Measurements from ENCODE around the gene CCR3.
"Not testable (repeated sequence)": the region's sequence is repeated elsewhere in the genome, so short reads cannot be mapped to it uniquely, and the experiment has no call there.

The CCR3 gene

DNA sequence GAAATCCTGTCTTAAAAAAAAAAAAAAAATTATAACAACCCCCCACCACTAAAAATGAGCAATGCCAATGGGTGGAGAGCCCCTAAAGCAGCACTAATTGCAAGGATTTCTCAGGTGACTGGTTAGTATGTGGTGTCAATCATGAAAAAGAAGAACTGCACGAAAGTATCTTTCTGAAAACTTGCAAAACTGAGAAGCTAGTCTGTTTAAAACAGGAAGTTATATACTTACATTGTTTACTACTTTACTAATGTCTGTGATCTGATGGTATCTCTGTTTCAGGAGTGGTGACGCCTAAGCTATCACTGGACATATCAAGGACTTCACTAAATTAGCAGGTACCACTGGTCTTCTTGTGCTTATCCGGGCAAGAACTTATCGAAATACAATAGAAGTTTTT is at the start of gene CCR3:
TSS of gene CCR3 (plus strand) at position 341 of the 400 bp plus-strand sequence. CDS start 22,699 bp downstream, outside the sequence.
- DNase-seq: no peak

DNA sequence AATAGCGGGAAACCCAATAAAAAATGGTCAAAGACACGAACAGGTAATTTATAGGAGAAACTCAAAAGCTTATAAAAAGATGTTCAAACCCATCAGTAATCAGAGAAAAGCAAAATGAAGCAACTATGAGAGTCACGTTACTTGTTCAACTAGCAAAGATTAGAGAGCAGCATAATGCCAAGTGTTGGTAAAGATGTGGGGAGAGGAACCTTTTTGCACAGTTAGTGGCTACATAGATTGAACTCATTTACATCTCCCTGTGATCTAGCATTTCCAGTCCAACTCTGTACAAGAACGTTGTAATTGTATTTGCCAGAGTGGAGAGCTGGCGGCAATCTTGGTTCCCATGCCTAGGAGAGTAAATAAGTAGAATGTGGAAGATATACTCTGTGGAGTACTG is 49.3 kb upstream of the CCR3 start:
- no peak for DNase-seq

DNA sequence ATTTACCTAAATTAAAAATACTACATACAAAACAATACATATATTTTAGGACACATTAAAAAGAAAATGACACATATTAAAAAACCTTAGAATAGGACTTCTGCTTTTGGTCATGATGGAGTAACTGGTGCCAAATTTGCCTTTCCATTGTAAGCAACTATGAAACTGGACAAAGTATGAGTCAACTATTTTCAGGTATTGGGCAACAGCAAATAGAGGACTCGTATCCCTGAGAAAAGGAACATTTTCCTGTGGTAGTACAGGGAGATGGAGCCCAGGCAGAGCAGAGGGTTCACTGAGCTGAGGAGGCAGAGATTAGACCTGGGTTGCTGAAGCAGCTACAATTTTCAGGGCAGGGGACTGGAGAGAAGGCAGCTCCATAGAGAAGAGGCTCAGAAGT is 48.8 kb upstream of the CCR3 start:
- no peak for DNase-seq

DNA sequence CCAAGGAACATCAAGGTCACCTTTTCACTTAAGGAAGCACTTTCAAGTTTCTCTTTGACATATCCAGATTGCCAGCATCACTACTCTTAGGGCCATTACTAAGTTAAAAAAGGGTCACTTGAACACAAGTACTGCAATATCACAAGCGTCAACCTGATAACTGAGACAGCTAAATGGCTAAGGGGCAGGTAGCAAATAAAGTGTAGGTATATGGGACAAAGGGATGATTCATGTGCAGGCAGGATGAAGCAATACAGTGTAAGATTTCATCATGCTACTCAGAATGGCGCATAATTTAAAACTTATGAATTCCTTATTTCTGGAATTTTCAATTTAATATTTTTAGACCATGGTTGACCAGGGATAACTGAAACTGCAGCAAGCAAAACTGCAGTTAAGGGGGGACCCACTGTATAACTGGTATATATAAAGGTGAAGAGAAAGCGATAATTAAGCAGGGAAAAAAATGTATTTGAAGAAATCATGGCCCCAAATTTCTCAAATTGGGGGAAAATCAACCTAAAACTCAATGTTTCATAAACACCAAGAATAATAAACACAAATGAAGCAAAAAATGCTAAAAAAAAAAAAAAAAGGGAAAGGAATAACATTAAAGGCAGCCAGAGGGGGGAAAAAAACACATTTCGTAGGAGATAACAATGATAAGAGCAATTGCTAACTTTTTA is 47.2 kb upstream of the CCR3 start:
- no peak for DNase-seq

DNA sequence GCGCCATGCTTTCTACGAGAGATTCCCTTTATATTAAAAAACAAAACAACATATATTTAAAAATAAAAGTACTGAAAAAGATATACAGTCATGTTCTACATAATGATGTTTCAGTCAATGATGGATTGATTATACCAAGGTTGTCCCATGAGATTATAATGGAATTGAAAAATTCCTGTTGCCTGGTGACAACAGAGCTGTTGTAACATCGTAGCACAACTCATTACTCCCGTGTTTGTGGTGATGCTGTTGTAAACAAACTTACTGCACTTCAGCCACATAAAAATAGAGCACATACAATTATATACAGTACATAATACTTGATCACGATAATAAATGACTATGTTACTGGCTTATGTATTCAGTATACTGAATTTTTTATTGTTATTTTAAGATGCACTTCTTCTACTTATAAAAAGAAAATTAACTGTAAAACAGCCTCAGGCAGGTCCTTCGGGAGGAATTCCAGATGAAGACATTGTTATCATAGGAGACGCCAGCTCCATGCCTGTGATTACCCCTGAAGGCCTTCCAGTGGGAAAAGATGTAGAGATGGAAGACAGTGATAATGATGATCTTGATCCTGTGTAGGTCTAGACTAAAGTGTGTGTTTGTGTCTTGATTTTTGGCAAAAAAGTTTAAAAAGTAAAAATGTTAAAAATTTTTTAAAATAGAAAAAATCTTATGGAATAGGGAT is 45.9 kb upstream of the CCR3 start:
- no peak for DNase-seq

DNA sequence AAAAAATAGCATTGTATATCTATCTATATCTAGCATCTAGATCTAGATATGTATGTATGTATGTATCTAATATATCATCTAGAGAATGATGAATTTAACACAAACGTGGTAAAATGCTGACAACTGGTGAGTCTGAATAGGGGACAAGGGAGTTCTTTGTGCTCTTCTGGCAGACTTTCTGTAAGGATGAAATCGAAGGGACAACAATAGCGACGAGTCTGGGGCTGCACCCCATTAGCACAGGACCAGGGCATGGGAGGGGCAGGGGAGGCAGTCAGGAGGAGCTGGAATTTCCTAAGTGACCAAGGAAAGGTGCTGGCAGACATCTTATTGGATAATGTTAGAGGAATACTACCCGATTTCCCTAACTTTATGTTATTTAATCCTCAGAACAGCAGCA is 42.0 kb upstream of the CCR3 start:
- DNase-seq: no peak

DNA sequence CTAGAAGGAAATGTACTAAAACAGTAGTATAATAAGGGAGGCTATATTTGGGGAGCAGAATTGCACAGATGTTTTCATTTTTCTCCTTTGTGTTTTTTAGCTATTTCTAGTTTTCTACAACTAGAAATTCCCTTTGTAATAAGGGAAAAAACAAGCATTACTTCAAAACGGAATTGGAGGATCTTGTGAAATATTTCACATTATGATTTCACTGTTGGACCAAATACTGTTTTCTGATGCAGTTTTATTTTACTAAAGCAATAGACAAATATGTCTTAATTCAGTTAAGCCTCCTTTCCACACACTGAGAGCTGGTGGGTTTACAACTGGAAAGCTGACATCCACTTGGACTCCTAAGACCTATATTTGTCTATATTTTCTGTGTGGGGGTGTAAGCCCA is 41.5 kb upstream of the CCR3 start:
- DNase-seq: no peak

DNA sequence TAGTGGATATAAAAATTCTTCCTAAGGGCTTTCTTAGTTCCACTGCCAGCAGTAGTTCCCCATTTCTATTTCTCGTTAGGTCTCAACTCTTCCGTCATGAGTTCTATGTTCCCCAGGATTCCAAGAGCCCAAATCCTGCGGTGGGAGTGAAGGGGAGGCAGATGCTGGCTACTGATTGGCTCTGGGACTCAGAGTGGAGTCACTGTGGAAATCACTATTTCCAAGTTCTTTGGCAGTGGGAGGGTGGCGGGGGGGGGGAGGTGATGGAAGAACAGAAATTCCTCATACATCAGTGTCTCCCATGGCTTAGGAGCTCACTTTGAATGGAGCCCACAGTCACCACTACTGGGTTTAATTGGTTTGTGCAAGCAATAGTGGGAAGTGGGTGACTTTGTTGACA is 39.7 kb upstream of the CCR3 start:
- no peak for DNase-seq

DNA sequence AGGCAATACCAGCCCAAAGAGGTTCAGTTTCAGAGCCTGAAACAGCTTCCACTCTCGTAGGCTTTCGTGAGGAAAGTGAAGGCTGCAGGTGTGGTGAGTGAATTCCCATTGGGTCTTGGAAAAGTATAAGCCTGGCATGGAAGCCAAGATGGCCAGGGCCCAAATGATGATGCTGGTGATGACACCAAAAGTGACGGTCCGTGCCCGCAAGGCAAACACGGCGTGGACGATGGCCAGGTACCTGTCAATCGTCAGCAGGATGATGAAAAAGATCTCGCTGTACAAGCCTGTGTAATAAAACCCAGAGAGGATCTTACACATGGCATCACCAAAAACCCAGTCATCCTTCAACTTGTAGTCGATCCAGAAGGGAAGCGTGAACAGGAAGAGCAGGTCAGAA is 38.6 kb upstream of the CCR3 start:
- no peak for DNase-seq

DNA sequence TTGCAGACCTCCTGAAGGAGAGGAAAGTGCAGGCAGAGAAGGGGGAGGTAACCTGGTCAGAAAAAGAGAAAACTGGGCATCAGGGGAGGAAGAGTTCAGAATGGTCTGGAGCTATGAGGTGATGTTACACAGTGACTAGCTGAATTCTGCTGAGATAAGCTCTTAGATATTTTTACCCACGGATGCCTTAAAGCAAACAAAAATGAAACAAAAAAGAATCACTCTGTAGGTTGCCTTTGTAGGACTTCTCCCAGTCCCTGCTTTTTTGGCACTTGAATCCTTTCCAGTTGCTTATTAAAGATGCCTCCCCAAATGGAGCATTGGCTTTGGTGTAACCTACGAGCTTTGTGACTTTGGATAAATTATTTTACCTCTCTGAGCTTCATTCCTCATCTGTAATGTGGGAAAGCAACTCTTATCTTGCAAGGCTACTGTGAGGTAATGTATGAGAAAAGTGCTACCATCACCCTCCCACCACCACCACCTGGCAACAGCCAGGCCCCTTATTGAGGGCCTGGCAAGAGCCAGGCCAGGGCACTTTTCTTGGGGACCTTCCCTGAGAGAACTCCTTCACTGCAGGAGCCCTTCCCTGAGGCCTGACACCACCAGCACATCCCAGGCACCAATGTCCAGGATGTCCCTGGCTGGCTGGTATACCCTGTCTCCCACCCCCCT is 36.8 kb upstream of the CCR3 start:
- DNase-seq: no peak

DNA sequence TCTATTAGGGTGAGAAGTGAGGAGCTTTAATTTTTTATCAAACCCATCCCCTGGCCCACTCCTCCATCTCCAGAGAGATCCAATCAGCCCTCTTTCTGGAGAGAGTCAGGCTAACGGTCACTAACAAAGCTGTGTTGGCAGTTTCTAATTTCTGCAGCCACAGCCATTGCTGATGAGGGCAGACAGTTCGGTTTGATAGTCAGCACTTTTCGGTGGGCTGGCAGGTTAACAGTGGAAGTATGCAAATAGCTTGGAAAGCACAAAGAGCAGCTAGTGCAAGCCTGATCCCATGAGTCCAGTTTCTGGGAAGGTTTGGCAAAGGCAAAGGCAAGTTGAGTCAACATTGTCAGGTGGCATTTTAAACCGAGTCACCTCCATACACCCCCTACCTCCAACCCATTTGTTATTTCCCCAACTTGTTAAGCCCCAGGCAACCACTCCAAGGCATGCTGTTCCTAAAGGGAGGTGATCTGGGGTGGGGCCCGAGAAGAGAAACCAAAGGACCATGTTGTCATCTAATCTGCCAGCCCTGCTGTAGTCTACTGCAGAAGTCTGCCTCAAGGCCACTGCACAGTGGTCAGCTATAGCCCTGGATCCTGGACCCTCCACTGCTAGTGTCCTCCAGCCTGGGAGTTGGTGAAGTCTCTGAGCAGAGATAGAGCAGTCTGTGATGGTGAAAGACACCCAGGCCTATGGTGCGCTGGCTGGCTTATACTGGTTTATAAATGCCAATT is 35.8 kb upstream of the CCR3 start:
- no peak for DNase-seq

DNA sequence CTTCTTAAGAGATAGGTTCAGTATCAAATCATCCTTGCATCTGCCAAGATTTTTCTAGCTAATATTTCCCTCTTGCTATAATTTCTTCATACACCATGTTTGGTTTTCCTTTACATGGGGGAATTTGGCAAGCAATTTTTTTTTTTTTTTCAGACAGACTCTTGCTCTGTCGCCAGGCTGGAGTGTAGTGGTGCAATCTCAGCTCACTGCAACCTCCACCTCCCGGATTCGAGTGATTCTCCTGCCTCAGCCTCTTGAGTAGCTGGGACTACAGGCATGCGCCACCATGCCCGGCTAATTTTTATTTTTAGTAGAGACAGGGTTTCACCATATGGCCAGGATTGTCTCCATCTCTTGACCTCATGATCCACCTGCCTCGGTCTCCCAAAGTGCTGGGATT is 34.7 kb upstream of the CCR3 start:
- DNase-seq: not testable (repeated sequence)

DNA sequence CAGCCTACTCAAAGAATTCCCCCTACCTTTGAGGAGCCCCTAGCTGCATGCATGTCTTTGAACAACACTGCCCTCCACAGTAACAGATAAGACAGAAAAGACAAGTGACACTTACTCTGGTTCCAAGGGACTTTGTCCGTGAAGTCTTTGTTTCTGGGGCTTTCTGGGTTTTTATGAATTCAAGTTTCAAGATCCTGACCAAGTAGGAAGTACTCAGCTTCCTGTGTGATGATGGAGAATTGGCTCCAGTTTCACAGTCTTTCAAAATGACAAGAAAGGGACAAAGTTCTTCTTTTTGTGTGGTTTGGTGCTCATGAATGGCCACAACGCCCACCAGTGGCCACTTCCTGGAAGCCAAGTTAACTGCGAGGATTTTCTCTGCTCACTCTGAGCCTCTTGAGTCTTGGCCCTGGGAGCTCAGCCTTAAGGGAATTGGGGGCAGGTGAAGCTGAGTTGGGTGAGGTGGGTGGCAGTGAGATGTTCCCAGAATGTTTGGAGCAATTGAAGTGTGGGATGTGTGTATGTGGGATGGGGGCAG is 34.0 kb upstream of the CCR3 start, which contains the start of gene CCR1:
TSS of gene CCR1 (minus strand) at position 147 of the 538 bp plus-strand sequence. CDS start 4,000 bp downstream, outside the sequence.
- peak; percentile 43 to 62 for DNase-seq

DNA sequence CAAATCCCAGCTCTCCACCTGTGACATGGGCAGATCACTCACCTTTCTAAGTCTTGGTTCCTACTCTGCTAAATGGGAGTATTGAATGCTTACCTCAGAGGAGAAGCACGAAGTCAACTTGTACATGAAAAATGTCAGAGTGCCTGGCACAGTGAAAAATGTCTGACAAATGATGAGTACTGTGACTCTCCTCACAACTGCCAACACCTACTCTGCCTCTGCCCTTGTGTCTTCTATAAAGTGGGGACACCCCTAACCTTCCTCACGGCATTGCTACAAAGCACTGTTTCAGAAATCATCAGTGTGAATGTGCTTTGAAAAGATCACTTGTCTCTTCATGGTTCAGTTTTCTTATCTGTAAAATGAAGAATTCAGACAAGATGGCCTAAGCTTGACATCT is 33.2 kb upstream of the CCR3 start:
- no peak for DNase-seq

DNA sequence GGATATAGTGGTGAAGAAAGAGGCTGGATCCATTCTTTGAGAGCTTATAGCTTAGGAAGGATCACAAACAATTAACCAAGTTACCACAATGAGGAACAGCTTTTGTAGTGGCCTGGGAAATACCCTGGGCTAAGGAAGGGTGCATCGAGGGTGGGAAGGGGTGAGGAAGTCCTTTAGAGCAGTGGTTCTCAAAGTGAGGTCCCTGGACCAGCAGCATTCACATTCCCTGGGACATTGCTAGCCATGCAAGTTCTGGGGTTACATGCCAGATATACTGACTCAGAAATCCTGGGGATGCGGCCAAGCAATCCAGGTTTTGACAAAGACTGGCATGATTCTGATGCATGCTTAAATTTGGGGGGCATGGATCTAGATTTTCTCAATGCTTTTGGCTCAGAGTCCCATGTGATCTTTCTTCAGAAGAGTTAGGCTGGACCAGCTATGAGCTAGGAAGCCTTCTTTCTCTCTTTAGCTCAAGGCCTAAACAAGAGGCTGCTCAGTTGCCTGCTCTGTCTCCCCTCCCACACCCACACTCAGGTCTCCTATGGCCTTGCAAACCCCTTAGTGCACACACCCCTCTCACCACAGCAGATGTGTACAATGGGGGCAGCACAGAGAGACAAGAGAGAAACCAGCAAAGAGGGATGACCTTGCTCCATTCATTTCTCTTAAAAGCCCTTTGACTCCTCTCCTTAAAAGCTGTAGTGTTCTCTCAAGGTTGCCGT is 32.4 kb upstream of the CCR3 start:
- no peak for DNase-seq

DNA sequence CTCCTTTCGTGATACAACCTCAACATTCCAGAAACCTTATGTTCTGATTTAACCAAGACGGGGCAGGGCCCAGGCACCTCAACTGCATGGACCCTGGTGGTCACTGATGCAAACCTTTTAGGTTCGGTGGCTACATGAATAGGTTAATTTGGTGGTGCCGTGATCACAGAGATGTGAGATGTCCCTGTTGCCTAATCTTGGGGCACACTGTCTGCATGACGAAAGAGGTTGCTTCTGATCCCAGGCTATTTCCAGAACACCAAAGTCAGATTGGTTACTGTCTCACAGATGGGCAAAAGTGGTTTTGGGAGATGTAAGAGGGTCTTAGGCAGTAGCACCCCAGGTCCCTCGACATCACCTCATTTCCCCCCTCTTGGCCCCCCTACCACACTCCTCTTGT is 30.2 kb upstream of the CCR3 start:
- DNase-seq: no peak

DNA sequence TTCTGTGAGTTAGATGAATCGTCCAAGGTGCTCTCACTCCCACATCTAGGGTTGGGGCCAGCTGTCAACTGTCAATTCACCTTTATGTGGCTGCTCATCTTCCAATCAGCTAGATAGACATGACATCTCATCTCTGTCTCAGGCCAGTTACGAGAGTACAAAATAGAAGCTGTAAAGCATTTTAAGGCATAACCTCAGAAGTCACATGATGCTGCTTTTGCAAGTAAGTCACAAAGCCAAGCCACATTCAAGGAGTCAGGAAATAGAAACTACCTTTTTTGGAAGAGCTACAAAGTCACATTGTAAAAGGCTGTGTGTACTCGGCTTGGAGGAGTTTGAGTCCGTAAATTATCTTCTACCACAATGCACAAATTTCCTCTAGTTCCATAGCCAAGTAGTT is 29.1 kb upstream of the CCR3 start:
- peak in 1 of 2 donors; percentile 44 for DNase-seq

DNA sequence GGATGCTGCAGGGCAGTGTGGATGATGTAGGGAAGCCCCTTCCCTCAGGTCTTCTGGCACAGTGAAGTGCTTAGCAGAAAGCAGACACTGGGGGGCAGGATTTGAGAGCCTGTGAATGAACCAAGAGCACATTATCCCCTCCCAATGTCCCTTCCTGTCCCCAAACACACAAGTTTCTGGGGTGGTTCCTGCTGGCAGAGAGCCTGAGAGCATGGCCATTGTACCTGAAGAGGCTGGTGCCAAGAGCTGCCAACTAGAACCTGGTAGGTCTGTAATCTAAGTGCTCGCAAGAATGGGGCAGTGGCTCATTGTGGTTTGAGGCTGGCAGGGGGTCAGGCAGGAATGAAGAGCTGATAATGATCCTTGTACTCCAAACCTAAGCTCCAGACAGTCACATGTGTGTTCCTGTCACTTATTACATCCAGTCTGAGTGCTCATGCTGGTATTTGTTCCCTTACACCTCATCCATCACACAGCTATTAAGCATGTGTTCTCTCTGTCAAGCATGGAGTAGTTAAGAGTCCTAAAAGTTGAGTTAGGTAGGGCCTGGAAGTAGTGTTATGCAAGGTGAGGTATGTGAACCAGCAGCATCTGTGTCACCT is 27.4 kb upstream of the CCR3 start:
- no peak for DNase-seq

DNA sequence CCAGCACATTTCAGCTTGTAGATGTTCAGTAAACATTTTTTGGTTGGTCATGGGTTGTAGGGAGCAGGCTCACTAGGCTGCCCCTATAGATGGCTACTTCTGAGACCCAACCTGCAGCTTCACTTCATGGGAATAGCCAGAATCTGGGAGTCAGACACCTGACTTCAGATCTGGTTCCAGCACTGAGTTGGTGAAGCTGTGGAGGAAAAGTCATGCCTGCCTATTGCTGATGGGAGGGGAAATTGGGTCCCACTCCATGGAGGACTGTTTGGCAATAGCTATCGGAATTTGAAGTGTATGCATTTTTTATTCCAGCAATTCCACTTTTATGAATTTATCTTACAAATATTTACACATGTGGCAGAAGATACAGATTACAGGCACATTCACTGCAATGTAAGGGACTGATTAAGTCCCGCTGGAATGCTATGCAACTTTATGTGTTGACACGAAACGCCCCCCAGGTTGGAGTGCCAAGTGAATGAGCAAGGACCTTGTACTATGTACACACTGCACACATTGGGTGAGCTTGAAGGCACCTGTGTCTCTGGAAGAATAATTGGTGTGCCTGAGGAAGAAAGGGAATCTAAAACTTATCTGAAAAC is 26.3 kb upstream of the CCR3 start:
- DNase-seq: no peak

DNA sequence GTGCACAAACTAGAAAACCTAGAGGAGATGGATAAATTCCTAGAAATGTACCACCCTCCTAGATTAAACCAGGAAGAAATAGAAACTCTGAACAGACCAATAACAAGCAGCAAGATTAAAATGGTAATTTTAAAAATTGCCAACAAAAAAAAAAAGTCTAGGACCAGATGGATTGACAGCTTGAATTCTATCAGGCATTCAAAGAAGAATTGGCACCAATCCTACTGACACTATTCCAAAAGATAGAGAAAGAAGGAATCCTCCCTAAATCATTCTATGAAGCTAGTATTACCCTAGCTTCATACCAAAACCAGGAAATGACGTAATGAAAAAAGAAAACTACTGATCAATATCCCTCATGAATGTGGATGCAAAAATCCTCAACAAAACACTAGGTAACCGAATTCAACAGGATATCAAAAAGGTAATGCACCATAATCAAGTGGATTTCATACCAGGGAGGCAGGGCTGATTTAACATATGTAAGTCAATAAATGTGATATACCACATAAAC is 24.0 kb upstream of the CCR3 start:
- DNase-seq: no peak

DNA sequence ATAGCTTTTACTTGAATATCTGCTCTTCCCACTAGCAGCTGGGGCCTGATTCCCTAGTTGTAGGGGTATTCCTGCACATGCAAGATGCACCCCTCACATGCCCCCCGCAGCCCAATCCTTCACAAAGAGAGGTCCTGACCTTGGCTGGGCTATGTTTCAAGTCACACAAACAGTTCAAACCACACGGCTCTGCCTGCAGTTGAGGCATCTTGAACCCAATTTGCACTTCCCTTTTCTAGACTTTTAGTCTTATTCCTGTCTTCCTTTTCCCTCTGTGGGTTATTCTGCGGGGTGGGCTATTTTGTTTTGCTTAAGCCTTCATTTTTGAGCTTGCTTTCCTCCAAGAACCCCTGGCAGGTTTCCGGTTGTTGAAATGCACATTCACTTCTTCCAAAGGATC is 20.9 kb upstream of the CCR3 start:
- DNase-seq: no peak
